Epithelial cell of prostate (primary cell): ENCODE measurements around the gene LZTFL1.
"Not testable (repeated sequence)": the region's sequence is repeated elsewhere in the genome, so short reads cannot be mapped to it uniquely, and the experiment has no call there.

Experiments
- DNase-seq: peaks from one replicate; pipeline ENCODE4 v3.0.0-alpha.2; 2011; ENCODE audit warnings: low read depth, low spot score
- H3K27ac ChIP-seq: fragments of 450-650 bp; 2 replicates; pipeline ENCODE4 v1.5.1; 2017; ENCODE audit warnings: mild to moderate bottlenecking

LZTFL1 gene

DNA sequence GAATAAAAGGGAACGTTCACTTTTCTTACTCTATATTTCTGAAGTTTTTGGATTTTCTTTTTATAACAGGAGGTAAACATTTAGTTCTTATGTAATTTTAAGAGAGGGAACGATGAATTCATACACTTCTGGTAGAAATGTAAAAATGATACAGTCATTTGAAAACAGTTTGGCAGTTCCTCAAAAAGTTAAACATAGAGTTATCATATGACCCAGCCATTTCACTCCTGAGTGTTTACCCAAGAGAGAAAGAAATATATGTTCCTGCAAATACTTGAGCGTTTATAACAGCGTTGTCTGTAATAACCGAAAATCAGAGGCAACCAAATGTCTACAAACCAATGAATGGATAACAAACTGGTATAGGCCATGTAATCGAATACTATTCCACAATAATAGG is 23.6 kb upstream of the LZTFL1 start:
- no peak for DNase-seq

DNA sequence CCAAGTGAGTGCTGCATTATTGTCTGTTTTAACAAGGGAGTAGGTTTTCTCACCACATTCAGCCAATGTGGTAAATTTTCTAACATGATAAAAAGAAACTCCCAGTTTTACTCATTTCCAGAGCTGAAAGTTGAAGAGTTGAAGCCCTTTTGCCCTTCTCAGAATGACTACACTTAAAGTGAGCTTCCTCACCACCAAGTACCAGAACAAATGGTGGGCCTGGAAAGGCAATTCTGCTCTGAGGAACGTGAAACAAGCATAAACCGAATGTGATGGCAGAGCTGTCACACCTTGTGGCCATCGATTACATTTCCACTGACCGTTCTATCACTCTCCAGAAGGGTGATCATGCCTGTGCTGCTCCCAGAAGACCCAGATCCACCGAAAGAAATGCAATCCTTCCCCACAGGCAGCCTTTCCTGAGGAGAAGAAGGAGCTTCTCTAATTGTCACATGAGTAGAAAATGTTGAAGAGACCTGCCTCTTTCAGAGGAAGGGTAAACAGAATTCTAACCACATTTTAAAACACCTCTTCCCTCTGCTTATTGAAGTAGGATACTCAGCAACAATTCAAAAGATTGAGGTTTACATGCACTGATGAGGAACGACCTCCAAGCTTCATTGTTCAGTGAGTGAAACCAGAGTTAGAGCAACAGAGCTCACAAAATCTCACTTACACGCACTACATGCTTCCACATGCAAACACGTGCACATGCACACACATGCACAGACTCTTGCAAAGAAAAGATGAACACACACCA is 23.0 kb upstream of the LZTFL1 start:
- DNase-seq: no peak
- H3K27ac ChIP-seq: no peak overlapping the region

More for the DNA sequence above, 23.6 kb upstream of the LZTFL1 start:
- H3K27ac ChIP-seq: no peak overlapping the region

DNA sequence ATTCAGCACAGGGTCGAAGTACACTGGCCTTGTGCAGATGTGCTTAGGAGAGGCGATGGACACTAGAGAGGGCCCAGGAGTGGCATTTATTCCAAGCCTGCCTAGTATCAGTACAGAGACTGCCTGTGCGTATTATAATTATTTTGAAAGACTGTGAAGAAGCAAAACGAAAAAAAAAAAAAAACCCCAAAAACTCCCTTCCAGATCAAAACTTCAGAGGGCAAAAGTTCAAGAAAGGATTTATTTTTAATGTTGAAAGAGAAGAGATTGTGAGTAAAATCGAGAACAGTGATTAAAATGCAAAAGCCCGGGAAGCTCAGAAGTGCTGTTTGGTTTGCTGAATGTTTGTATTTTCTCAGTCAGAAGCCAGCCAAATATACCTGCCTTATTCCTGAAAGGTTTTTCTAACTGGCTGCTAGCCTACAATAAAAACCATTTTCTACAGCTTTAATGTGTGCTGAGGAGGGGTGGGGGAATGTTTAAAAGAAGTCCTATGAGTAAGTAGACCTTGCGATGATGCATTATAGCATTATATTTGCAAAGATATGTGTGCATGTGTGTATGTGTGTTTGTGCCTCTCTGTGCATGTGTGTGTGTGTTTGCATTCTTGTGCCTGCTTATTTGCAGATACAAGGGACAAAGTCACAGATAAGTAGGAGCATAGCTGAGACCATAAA is 19.3 kb upstream of the LZTFL1 start:
- H3K27ac ChIP-seq: no peak overlapping the region
- DNase-seq: no peak

DNA sequence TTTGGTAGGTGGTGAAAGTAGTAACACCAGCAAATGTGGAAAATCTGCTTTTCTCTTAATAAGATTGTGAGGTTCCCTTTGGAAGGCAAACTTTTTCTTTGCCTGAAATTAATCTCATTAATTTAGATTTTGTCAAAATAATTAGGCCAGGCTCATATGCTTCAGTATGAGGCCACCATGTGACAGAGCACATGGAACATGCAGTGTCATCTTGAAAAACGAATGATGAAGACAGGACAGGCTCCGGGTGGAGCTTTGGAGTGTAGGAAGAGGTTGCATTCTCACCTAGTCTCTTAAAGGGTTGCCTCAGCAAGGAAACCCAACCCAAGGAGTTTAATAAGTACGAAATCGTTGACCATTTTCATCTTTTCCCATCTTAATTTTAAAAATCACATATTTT is 18.6 kb upstream of the LZTFL1 start:
- DNase-seq: no peak
- no peak overlapping the region for H3K27ac ChIP-seq

DNA sequence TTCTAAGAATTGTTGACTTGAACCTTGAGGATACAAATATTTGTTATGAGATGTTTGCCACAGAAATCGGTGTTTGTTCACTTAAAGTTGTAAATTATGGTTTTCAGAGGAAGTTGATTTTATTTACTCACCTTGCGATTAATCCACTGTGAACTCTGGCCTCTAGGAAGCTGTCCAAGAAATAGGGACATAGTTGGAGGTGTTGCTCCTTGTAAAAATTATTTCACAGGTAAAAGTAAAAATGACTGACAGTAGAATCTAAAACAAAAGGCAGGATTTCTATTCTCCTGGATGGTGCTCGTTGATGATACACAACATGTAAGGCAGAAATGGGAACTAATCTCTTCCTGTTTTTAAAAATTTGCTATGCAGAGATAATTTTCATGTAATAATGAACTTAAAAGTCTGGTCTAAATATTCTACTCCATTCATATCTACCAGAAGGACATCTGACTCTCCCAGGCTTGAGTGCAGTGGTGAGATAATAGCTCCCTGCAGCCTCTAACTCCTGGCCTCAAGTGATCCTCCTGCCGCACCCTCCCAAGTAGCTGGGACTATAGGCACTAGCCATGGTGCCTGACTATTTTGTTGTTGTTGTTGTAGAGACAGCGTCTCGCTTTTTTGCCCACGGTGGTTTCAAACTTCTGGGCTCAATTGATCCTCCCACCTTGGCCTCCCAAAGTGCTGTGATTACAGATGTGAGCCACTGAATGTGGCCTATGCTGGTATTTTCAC is 17.1 kb upstream of the LZTFL1 start:
- DNase-seq: no peak
- no peak overlapping the region for H3K27ac ChIP-seq

DNA sequence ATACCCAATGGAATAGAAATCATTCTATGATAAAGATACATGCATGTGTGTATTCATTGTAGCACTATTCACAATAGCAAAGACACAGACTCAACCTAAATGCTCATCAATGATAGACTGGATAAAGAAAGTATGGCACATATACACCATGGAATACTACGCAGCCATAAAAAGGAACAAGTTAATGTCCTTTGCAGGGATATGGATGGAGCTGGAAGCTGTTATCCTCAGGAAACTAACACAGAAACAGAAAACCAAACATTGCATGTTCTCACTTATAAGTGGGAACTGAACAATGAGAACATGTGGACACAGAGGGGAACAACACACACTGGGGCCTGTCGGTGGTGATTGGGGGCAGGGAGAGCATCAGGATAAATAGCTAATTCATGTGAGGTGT is 15.1 kb upstream of the LZTFL1 start:
- H3K27ac ChIP-seq, DNase-seq: not testable (repeated sequence)

DNA sequence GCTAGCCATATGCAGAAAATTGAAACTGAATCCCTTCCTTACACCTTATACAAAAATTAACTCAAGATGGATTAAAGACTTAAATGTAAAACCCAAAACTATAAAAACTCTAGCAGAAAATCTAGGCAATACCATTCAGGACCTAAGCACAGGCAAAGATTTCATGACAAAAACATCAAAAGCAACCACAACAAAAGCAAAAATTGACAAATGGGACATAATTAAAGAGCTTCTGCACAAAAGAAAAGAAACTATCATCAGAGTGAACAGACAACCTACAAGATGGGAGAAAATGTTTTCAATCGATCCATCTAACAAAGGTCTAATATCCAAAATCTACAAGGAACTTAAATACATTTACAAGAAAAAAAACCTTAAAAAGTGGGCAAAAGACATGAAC is 14.4 kb upstream of the LZTFL1 start:
- not testable (repeated sequence) for DNase-seq, H3K27ac ChIP-seq

DNA sequence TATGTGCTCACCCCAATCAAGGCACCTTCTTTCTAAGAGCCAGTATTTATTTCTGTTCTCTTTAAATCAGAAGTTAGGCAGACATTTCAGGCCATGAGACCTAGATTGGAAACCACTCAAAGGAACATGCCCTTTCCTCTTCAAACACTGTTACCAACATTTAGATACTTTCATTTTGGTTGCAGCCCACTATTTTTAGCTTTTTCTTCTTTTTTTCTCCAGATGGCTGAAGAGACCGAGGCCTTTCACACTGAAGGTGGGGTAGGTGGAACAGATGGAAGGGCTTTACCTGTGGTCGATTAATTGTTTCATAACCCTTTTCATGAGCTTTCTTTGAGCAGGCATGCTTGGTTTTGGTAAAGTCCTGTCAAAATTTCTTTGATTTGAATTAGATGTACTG is 10.9 kb upstream of the LZTFL1 start:
- DNase-seq: no peak
- no peak overlapping the region for H3K27ac ChIP-seq

DNA sequence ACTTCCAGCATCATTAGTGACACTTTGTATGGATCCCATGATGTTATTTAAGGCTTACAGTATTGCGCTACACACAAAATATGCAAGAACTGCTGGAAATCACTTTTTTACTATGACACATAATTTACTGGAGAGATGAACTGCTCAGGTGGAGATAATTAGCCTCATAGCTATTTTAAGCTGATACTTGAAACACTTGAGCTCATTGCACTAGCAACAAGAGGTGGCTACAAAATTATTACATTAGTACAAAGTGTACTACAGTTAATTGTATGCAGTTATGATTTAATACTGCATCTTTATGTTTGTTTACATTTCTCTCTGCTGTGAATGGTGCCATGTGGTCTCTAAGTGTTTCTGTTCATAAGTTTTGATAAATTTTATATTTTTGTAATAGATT is 6.5 kb upstream of the LZTFL1 start:
- no peak overlapping the region for H3K27ac ChIP-seq
- DNase-seq: no peak

DNA sequence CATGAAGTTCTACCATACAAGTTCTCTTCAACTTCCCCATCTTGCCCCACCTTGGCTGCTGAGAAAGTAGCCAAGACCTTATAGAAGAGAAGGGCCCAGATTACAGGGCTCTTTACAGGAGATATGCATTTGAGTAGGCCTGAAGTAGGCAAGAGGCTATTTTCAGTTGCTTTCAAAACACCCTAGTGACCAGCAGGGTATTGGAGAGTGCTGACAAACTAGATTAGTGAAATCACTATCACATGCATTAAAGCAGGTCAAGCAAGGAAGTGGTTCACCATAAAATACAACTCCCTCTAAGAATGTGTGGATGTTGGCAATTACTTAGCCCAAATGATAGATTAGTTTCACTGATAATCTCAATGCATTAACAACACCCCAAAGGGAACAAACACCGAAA is 2.7 kb upstream of the LZTFL1 start:
- no peak for DNase-seq
- H3K27ac ChIP-seq: no peak overlapping the region

DNA sequence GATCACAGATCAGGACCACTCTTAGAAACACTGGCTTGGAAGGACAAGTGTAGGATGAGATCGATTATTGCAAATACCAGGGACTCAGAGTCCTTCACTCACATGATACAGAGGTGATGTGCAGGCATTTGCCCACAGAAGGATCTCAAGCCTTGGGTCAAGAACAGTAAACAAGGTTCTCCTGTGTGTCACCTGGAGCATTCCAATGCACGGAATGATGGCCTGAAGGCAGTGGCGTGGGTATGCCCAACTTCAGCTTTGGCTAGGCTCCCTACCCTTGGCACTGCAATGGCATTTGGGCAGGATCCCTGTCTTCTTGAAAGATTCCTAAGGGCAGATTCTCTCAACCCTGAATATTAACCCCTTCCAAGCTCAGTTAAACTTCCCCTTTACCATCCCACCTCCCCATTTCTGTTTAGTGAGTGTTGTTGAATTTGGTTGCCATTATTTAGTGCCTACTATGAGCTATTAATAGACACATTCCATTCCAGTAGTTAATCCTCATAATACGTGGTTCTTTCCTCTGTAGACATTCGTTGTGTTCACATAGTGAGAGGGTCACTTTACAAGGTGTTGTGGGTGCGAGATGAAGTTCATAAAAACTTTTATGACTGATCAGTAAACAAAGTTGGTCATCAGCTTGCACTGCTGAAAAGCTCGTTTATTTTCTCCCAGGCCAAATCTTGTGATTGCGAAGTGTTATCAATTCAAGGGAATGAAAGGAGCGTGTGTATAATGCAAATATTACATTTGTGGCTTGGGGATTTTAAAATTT is 1.1 kb upstream of the LZTFL1 start:
- no peak for DNase-seq
- no peak overlapping the region for H3K27ac ChIP-seq

DNA sequence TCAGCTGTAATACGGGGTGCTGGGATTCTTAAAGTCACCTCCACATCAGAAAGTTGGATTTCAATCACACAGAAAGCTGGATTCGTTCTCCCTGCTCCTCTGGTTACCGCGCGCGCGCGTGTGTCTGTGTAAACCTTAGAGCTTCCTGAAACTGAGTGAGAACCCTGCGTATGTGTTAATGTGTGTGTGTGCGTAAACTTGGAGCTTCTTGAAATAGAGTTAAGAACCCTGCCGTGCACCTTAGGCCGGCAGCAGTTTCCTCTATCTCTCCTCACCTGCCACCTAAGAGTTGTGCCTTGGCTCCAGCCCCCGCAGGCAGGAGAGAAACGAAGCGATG is 531 bp downstream of the LZTFL1 start:
- no peak for DNase-seq
- H3K27ac ChIP-seq: no peak overlapping the region

DNA sequence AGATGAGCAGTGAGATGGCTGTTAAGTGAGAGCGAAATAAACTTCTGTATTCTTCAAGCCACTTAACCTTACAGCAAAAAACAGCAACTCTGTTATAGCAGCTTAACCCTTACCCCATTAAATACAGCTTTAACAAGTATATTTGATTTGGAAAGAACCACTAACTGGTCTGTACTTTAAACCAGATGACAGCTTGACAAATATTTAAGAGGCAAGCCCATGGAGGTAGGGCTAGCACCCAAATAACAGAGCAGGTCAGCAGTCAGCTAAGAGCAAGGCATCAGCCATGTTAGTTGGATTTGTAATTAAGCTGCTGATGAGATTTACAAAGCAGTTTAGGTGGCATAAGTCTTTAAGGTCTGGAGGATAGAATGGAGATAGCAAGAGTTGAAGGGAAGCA is 3.5 kb downstream of the LZTFL1 start:
- no peak overlapping the region for H3K27ac ChIP-seq
- DNase-seq: no peak

DNA sequence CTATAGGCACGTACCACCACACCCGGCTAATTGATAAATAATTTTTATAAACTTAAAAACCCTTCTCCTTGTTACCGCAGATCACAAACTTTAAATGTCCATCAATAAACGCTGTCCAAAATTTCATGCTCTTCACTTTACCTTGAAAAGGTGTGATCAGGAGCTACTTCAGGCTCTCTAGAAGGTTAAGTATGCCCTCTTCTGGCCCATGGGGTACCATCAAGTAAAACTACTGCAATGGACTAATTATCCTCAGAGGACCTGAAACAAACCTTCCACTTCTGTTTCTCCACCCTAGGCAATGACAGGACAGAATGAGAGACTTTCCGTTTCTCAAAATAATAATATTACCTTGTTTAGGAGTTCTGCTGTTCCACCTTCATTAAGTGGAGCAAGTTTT is 9.2 kb downstream of the LZTFL1 start:
- H3K27ac ChIP-seq: no peak overlapping the region
- DNase-seq: no peak

DNA sequence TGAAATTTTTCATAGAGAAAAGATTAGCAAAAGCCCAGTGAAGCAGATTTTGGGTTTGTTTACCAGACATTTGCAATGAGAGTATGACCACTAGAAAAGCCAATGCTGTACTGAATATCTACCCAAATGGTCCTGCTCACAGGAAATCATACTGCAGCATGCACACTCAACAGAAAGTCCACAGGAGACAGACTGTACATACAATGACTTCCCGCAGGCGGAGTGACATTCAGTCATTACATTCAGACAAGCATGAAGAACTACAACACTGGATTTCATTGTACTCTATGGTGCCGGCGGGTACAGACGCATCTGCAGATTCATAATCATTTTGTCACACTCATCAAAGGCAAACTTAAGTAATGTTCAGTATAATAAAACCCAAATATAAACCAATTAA is 11.8 kb downstream of the LZTFL1 start:
- DNase-seq: no peak
- no peak overlapping the region for H3K27ac ChIP-seq

DNA sequence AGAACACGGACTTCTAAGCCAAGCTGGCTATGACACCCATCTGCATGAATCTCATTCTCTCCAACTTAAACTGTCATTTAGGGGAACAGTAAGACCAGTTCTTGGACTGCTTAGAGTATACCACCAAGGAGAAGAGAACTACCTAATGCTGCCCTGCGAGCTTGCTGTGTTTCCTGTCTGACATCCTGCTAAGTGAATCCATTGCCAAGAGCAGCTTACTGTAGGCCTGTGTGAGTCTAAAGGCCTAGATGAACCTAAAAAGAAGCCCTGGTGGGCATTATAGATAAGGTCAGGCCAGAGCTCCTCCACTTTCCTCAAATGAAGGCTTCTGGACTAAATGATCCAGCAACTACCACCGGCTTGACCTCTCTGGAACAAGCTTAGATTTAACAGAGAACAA is 15.0 kb downstream of the LZTFL1 start:
- DNase-seq: no peak

DNA sequence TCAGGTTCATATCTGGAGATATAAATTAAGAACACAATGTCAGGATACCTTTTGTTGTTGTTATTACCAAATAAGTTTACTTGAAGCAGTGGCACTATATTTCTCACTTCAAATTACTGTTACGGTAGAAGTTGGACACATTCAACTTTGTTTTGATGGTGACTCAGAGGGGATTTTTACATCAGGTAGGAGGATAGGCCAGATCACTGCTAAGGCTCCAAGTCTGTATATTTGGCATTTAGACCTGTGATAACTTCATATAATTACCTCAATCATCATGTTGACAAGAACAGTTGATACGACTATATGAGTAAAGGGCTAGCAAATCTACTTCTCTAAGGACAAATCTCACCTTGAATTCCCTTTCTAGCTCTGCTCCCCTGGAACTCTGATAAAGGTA is 15.6 kb downstream of the LZTFL1 start:
- no peak for DNase-seq
- H3K27ac ChIP-seq: no peak overlapping the region

More for the DNA sequence above, 15.0 kb downstream of the LZTFL1 start:
- no peak overlapping the region for H3K27ac ChIP-seq

DNA sequence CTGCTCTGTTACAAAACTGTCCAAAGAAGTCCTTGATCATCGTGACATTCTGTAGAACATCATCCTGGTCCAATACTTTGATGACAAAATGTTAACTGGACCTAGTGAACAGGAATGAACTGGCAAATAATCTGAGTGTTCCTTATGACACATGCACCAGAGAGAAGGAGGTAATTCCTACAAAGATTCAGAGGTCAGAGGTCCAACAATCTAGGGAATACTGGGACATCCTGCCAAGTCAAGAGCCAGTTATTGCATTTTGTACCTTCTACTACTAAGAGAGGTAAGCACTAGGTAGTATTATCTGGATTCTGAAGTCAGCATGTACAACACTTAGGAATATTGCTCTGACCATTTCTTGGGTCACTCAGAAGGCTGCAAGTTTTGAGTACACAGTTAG is 20.8 kb downstream of the LZTFL1 start:
- DNase-seq: no peak

DNA sequence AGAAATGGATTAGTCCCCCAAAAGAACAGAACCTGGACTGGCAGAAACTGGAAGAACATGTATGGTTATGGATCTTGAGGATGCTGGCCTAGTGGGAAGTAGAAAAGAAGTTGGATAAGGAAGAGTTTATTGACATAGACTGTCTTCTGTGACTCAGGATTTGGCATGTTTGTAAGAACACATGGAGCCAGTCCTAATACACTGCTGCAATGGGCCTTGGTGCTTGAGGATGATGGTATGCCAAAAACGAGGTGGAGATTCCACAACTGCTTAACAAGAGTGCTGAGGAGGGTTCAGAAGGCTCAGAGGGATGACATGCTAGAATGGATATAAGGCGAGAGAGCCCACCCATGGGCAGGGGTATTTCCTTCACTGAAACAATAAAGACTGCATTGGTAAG is 22.4 kb downstream of the LZTFL1 start:
- DNase-seq: no peak
- no peak overlapping the region for H3K27ac ChIP-seq

More for the DNA sequence above, 20.8 kb downstream of the LZTFL1 start:
- no peak overlapping the region for H3K27ac ChIP-seq

DNA sequence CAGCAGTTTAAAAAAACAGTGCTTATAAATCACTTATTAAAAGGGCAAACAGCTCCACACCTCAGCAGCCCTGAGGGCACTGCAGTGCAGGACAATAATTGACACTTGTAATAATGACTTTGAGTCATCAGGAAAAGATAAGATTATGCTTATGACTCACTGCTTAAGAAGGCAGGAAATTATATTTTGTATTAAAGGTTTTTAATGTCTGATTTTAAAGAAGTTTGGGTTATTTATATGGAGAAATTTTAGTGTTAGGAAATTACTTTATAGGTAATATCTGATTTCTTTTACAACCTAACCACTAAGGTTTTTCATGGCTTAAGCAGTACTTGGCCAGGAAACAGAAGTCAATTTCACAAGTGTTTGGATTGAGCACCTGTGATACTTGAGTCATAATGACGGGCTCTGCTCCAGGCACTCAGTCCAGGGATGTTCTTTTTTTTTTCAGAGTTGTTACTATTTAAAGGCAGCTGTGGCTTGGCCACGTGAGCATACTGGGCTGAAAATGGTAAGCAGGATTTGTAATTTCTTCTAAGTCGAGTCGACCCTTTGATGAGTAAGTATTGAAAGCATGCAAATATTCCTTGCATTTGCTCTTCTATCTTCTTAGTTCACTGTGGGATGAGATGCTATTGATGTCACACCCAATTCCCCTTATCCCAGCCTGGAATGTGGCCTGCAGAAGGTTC is 23.9 kb downstream of the LZTFL1 start:
- peak overlapping the region; percentile 82 for H3K27ac ChIP-seq

More for the DNA sequence above, 23.9 kb downstream of the LZTFL1 start:
- DNase-seq: peak; percentile 93
